Esophagus muscularis mucosa (tissue), 4 donors: ENCODE data around the gene LYSMD1. TPM values are rescaled to one million over a fixed set of nuclear protein-coding genes. Genes with fewer than 3 reads are reported as not detected.
A peak's percentile ranks its signal among the peaks of the same experiment; 100 is the strongest.

ENCODE experiments used
- DNase-seq: peaks from one replicate; pipeline ENCODE4 v3.0.0-alpha.2; 2017; ENCODE audit errors: extremely low spot score
- H3K27ac ChIP-seq, 4 donors: fragments of 200-600 bp; sonication (generic); replicated peaks in 1 of 4; 1 replicate in 3 of 4; 2 replicates in 1 of 4; pipeline ENCODE4 v1.5.1; 2016 to 2019; ENCODE audit warnings: mild to moderate bottlenecking in 1 of 4
- H3K27me3 ChIP-seq, 4 donors: fragments of 200-600 bp; sonication (generic); one replicate each; pipeline versions ENCODE4 v1.5.1 to v1.6.0; 2016 to 2019
- H3K36me3 ChIP-seq, 4 donors: fragments of 200-600 bp; sonication (generic); one replicate each; pipeline ENCODE4 v1.5.1; 2016 to 2019
- H3K4me1 ChIP-seq, 4 donors: fragments of 200-600 bp; sonication (generic); one replicate each; pipeline ENCODE4 v1.5.1; 2016 to 2019
- H3K4me3 ChIP-seq, 4 donors: fragments of 200-600 bp; sonication (generic); 1 replicate in 2 of 4; 2 replicates in 2 of 4; pipeline ENCODE4 v1.5.1; 2016 to 2019; ENCODE audit warnings: mild to moderate bottlenecking in 4 of 4, moderate library complexity in 1 of 4
- H3K9me3 ChIP-seq, 4 donors: fragments of 200-600 bp; sonication (generic); 1 replicate in 3 of 4; 2 replicates in 1 of 4; pipeline ENCODE4 v1.5.1; 2016 to 2019
- CTCF ChIP-seq, 3 experiments: fragments of 200-600 bp in 2 of 3; fragments of 450-650 bp in 1 of 3; sonication (generic) in 2 of 3; IDR thresholded peaks; one replicate each; pipeline ENCODE4 v1.5.1; 2017 to 2019; ENCODE audit warnings: antibody characterized with exemption in 3 of 3, mild to moderate bottlenecking in 2 of 3, moderate library complexity in 1 of 3
- EP300 ChIP-seq: sonication (generic); formaldehyde crosslinking; IDR thresholded peaks from one replicate; pipeline ENCODE4 v1.6.1; 2017; ENCODE audit warnings: antibody characterized with exemption
- POLR2A ChIP-seq: fragments of 450-650 bp; IDR thresholded peaks from one replicate; pipeline ENCODE4 v1.6.1; 2017; ENCODE audit warnings: antibody characterized with exemption, moderate library complexity, mild to moderate bottlenecking, low read depth
- POLR2AphosphoS5 ChIP-seq, 2 donors: sonication (generic); formaldehyde crosslinking; IDR thresholded peaks; one replicate each; pipeline ENCODE4 v1.6.1; 2017; ENCODE audit warnings: antibody characterized with exemption in 2 of 2
- WGBS: methylation state at CpG from one replicate; pipeline ENCODE4 v1.1.5; 2018; 5-methylcytosine and 5-hydroxymethylcytosine counted together
- intact Hi-C: fragments of 100-400 bp; cut with DNase I; formaldehyde crosslinking; loops from one replicate; pipeline ENCODE4 v1.15.1; 2023
- total RNA-seq, 4 donors: library from RNA; depleted of rRNA; stranded (reverse); fragments of >200 nt; gene quantifications; one replicate each; pipeline versions ENCODE4 v1.1.0 to v1.2.1, GENCODE V29; 2016

Gene LYSMD1
- total RNA-seq, 4 donors from 2014 or later: 10.9 to 23.5 (median 12.6) TPM

GRCh38 chr1:151199873-151200581 is 34.3 kb upstream of the LYSMD1 start:
- intact Hi-C loops: no loop called here
- no peak for DNase-seq
- peaks cover 40 to 83% (median 75%) of the 10 kb centered on the region in 4 donors for H3K4me1 ChIP-seq
- no peaks in the 10 kb centered on the region for H3K9me3 ChIP-seq
- WGBS: 11% methylated on average over 11 of the region's 11 CpGs
- no peaks in the 10 kb centered on the region for H3K27me3 ChIP-seq
- TF ChIP-seq POLR2A: no peak
- peak; percentile 3 to 25 for TF ChIP-seq POLR2AphosphoS5 (IDR thresholded peaks at IDR 0.05)
- TF ChIP-seq CTCF (IDR thresholded peaks at IDR 0.05): no peak
- no peak for TF ChIP-seq EP300
- peaks cover 5 to 20% (median 18%) of the 10 kb centered on the region in 4 donors for H3K36me3 ChIP-seq
- H3K27ac ChIP-seq: peak overlapping the region; percentile 92 to 96 (median 95)
- peak overlapping the region; percentile 82 to 92 (median 86) for H3K4me3 ChIP-seq

- intact Hi-C loops: no loop called here
- Histone ChIP-seq H3K27ac (peak within 1 kb of the TSS; percentile 92 to 96 (median 95)), H3K36me3 (peaks cover 5 to 13% (median 13%) of the 10 kb centered on the region in 4 donors), H3K4me3 (peak within 1 kb of the TSS; percentile 82 to 92 (median 86)), H3K27me3 (no peaks in the 10 kb centered on the region), H3K4me1 (peaks cover 45 to 71% (median 64%) of the 10 kb centered on the region in 4 donors), H3K9me3 (no peaks in the 10 kb centered on the region)
- peak; percentile 100 for DNase-seq
- peak; percentile 96 to 98 for TF ChIP-seq POLR2AphosphoS5 (IDR thresholded peaks at IDR 0.05)
- peak; percentile 70 for TF ChIP-seq POLR2A
- TF ChIP-seq CTCF (IDR thresholded peaks at IDR 0.05): peak in 1 of 3 experiments; percentile 13
- no peak for TF ChIP-seq EP300
- WGBS: 1% methylated on average over 54 of the region's 60 CpGs
Measured at GRCh38 chr1:151198254-151199127, 32.8 kb upstream of the LYSMD1 start, which contains the start of gene PIP5K1A. PIP5K1A (plus strand) TSS chr1:151198552; CDS start chr1:151198997, 445 bp downstream.

GRCh38 chr1:151197863-151198253 is 32.2 kb upstream of the LYSMD1 start:
- peak overlapping the region; percentile 82 to 92 (median 86) for H3K4me3 ChIP-seq
- H3K36me3 ChIP-seq: peaks cover 1 to 7% (median 6%) of the 10 kb centered on the region in 4 donors
- DNase-seq: no peak
- no peak for TF ChIP-seq POLR2A
- TF ChIP-seq POLR2AphosphoS5 (IDR thresholded peaks at IDR 0.05): no peak
- TF ChIP-seq CTCF (IDR thresholded peaks at IDR 0.05): no peak
- TF ChIP-seq EP300: no peak
- 10% methylated on average over 10 of the region's 10 CpGs for WGBS
- peaks cover 45 to 64% (median 57%) of the 10 kb centered on the region in 4 donors for H3K4me1 ChIP-seq
- intact Hi-C loops: loop anchor here (2.0 kb wide), 1 partner anchor 55 kb away; no protein-coding TSS in a partner anchor
- H3K9me3 ChIP-seq: no peaks in the 10 kb centered on the region
- peak overlapping the region; percentile 92 to 96 (median 95) for H3K27ac ChIP-seq
- no peaks in the 10 kb centered on the region for H3K27me3 ChIP-seq

- Histone ChIP-seq H3K36me3 (no peaks in the 10 kb centered on the region), H3K4me3 (peak overlapping the region; percentile 24 to 39 (median 30)), H3K4me1 (peaks cover 30 to 49% (median 42%) of the 10 kb centered on the region in 4 donors), H3K9me3 (no peaks in the 10 kb centered on the region), H3K27me3 (no peaks in the 10 kb centered on the region), H3K27ac (peak overlapping the region; percentile 69 to 96 (median 86))
- no peak for DNase-seq
- peak; percentile 58 to 76 (median 62) for TF ChIP-seq CTCF (IDR thresholded peaks at IDR 0.05)
- no peak for TF ChIP-seq EP300
- WGBS: 34% methylated on average over 14 of the region's 14 CpGs
- intact Hi-C loops: loop anchor here (2.0 kb wide), 1 partner anchor 56 kb away; no protein-coding TSS in a partner anchor
Measured at GRCh38 chr1:151196292-151196800, 30.6 kb upstream of the LYSMD1 start.
